PC-3 (cell line): ENCODE data around the gene ATG4A. TPM values are rescaled to one million over a fixed set of nuclear protein-coding genes. Genes with fewer than 3 reads are reported as not detected.

Source experiments
- ATAC-seq: fragments of 200-7000 bp; cut with Tn5 transposase; 2 replicates; pipeline ENCODE4 v1.9.1; 2020; ENCODE audit warnings: mild to moderate bottlenecking, moderate library complexity
- BruUV-seq: library from RNA; stranded (reverse); fragments of 400-500 nt; replicated peaks from 2 replicates; lab custom pipeline; 2021; lab: Mats Ljungman, UMichigan
- CTCF ChIA-PET: fragments of 300-600 bp; sonication (Branson Sonifier 250); formaldehyde crosslinking; loops from one replicate; lab custom pipeline; 2022; ENCODE audit warnings: antibody characterized with exemption; lab: Charles Lee
- POLR2A ChIA-PET: fragments of 300-600 bp; sonication (Branson Sonifier 250); formaldehyde crosslinking; loops from one replicate; lab custom pipeline; 2022; ENCODE audit warnings: antibody characterized with exemption; ENCODE audit not compliant: unreplicated experiment; lab: Charles Lee
- DNase-seq: peaks from one replicate; pipeline ENCODE4 v3.0.0-alpha.2; 2015
- H2AFZ ChIP-seq: fragments of 300-600 bp; sonication (generic); 2 replicates; pipeline ENCODE4 v1.6.0; 2016; ENCODE audit warnings: antibody characterized with exemption, low read length
- H3F3A ChIP-seq: fragments of 300-600 bp; sonication (generic); one replicate; pipeline ENCODE4 v1.6.0; 2017; ENCODE audit warnings: antibody characterized with exemption, low read length, control low read depth, mild to moderate bottlenecking; ENCODE audit not compliant: unreplicated experiment
- H3K27ac ChIP-seq: fragments of 300-600 bp; sonication (generic); 2 replicates; pipeline ENCODE4 v1.5.1; 2016; ENCODE audit warnings: mild to moderate bottlenecking, low read length
- H3K27me3 ChIP-seq: fragments of 300-600 bp; sonication (generic); 2 replicates; pipeline ENCODE4 v1.6.1; 2016; ENCODE audit warnings: low read length, mixed read lengths
- H3K36me3 ChIP-seq: fragments of 300-600 bp; sonication (generic); 2 replicates; pipeline ENCODE4 v1.6.1; 2016; ENCODE audit warnings: low read depth, mixed run types, low read length, mixed read lengths
- H3K4me1 ChIP-seq: fragments of 300-600 bp; sonication (generic); 2 replicates; pipeline ENCODE4 v1.5.1; 2016; ENCODE audit warnings: low read length; ENCODE audit not compliant: insufficient read depth
- H3K4me2 ChIP-seq: fragments of 300-600 bp; sonication (generic); 2 replicates; pipeline ENCODE4 v1.6.0; 2016; ENCODE audit warnings: low read length
- H3K4me3 ChIP-seq: fragments of 300-600 bp; sonication (generic); 2 replicates; pipeline ENCODE4 v1.5.1; 2016; ENCODE audit warnings: mild to moderate bottlenecking, low read length, mixed read lengths
- H3K79me2 ChIP-seq: fragments of 300-600 bp; sonication (generic); 2 replicates; pipeline ENCODE4 v1.6.1; 2017; ENCODE audit warnings: low read length, mixed read lengths
- H3K9ac ChIP-seq: fragments of 300-600 bp; sonication (generic); 2 replicates; pipeline ENCODE4 v1.6.0; 2016; ENCODE audit warnings: mild to moderate bottlenecking, low read length
- H3K9me2 ChIP-seq: fragments of 300-600 bp; sonication (generic); replicated peaks from 2 replicates; pipeline ENCODE4 v1.6.1; 2016; ENCODE audit warnings: mixed run types, low read length, mixed read lengths
- H3K9me3 ChIP-seq: fragments of 300-600 bp; sonication (generic); 2 replicates; pipeline ENCODE4 v1.6.1; 2016; ENCODE audit warnings: low read length, mixed read lengths
- H4K20me1 ChIP-seq: fragments of 300-600 bp; sonication (generic); 2 replicates; pipeline ENCODE4 v1.6.1; 2016; ENCODE audit warnings: low read length, mixed read lengths
- EZH2 ChIP-seq: fragments of 300-600 bp; sonication (generic); IDR thresholded peaks from one replicate; pipeline ENCODE4 v1.6.1; 2017; ENCODE audit warnings: antibody characterized with exemption, mild to moderate bottlenecking, low read length; ENCODE audit not compliant: unreplicated experiment
- EZH2phosphoT487 ChIP-seq: fragments of 300-600 bp; sonication (generic); IDR thresholded peaks from 2 replicates; pipeline ENCODE4 v1.6.1; 2018; ENCODE audit warnings: mild to moderate bottlenecking, antibody characterized with exemption, low read length, borderline replicate concordance
- intact Hi-C: fragments of 100-400 bp; cut with micrococcal nuclease; formaldehyde crosslinking; loops from 2 replicates; pipeline ENCODE4 v1.9.0; 2023
- total RNA-seq: library from RNA; depleted of rRNA; stranded (reverse); fragments of >200 nt; gene quantifications from 2 replicates; pipeline ENCODE4 v1.2.3, GENCODE V29; 2014
- TF ChIP-seq, protein P1 (sequence below): fragments of 300-600 bp; sonication (generic); conservative IDR thresholded peaks from 2 replicates; pipeline ENCODE4 v1.5.1; 2017; ENCODE audit warnings: antibody characterized with exemption, low read depth, mild to moderate bottlenecking, low read length

Gene ATG4A
- total RNA-seq, 1 experiment from 2014 or later = 15.0 TPM

- no peaks in the 10 kb centered on the region for H3K27me3 ChIP-seq
- POLR2A ChIA-PET = no interaction called here
- H3K79me2 ChIP-seq = no peaks in the 10 kb centered on the region
- TF ChIP-seq EZH2phosphoT487 (no peak), EZH2 (no peak)
- TF ChIP-seq, protein P1, sequence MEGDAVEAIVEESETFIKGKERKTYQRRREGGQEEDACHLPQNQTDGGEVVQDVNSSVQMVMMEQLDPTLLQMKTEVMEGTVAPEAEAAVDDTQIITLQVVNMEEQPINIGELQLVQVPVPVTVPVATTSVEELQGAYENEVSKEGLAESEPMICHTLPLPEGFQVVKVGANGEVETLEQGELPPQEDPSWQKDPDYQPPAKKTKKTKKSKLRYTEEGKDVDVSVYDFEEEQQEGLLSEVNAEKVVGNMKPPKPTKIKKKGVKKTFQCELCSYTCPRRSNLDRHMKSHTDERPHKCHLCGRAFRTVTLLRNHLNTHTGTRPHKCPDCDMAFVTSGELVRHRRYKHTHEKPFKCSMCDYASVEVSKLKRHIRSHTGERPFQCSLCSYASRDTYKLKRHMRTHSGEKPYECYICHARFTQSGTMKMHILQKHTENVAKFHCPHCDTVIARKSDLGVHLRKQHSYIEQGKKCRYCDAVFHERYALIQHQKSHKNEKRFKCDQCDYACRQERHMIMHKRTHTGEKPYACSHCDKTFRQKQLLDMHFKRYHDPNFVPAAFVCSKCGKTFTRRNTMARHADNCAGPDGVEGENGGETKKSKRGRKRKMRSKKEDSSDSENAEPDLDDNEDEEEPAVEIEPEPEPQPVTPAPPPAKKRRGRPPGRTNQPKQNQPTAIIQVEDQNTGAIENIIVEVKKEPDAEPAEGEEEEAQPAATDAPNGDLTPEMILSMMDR = no peak
- H3K9me3 ChIP-seq = no peaks in the 10 kb centered on the region
- CTCF ChIA-PET = no interaction called here
- no peaks in the 10 kb centered on the region for H3K9me2 ChIP-seq
- intact Hi-C loops = no loop called here
- H3K9ac ChIP-seq = no peak overlapping the region
- DNase-seq (no peak), ATAC-seq (no peak)
- no peaks in the 10 kb centered on the region for H3K4me1 ChIP-seq
- no peak overlapping the region for H3K4me2 ChIP-seq
- H3F3A ChIP-seq = no peaks in the 10 kb centered on the region
- H4K20me1 ChIP-seq = no peaks in the 10 kb centered on the region
- H3K36me3 ChIP-seq = no peaks in the 10 kb centered on the region
- H3K27ac ChIP-seq = no peak overlapping the region
- no peak overlapping the region for H2AFZ ChIP-seq
- BruUV-seq = no TSS peak
- no peak overlapping the region for H3K4me3 ChIP-seq
Measured at GRCh38 chrX:108059801-108060200, 31.8 kb upstream of the ATG4A start.

DNA sequence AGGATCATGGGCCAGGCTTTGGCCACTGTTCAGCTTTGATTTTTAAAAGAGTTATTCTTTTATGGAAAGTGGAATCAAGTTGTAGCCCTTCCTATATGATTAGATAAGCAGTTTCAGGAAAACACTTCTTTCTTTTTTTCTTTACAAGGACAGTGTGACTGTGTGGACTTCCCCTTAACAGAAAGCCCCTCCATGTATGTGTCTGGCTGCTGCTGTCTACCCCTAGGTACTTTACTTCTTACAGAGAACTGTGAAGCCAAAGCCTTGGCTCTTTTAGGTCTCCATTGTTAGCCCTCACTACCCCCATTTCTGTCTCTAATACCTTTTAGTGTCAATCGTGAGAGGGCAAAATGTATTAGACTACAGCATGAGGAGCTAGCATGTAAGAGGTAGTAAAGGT is 27.6 kb upstream of the ATG4A start:
- ChIA-PET POLR2A (no interaction called here), CTCF (no interaction called here)
- no peak overlapping the region for H3K4me3 ChIP-seq
- no peaks in the 10 kb centered on the region for H3K9me3 ChIP-seq
- H4K20me1 ChIP-seq = no peaks in the 10 kb centered on the region
- no peak overlapping the region for H3K27ac ChIP-seq
- ATAC-seq = no peak
- H2AFZ ChIP-seq = no peak overlapping the region
- no peaks in the 10 kb centered on the region for H3K4me1 ChIP-seq
- no peaks in the 10 kb centered on the region for H3F3A ChIP-seq
- DNase-seq = no peak
- intact Hi-C loops = no loop called here
- BruUV-seq = no TSS peak
- no peaks in the 10 kb centered on the region for H3K79me2 ChIP-seq
- no peaks in the 10 kb centered on the region for H3K36me3 ChIP-seq
- no peaks in the 10 kb centered on the region for H3K27me3 ChIP-seq
- no peaks in the 10 kb centered on the region for H3K9me2 ChIP-seq
- no peak overlapping the region for H3K9ac ChIP-seq
- no peak overlapping the region for H3K4me2 ChIP-seq
- TF ChIP-seq, protein P1 = no peak
- TF ChIP-seq EZH2 = no peak
- no peak for TF ChIP-seq EZH2phosphoT487

DNA sequence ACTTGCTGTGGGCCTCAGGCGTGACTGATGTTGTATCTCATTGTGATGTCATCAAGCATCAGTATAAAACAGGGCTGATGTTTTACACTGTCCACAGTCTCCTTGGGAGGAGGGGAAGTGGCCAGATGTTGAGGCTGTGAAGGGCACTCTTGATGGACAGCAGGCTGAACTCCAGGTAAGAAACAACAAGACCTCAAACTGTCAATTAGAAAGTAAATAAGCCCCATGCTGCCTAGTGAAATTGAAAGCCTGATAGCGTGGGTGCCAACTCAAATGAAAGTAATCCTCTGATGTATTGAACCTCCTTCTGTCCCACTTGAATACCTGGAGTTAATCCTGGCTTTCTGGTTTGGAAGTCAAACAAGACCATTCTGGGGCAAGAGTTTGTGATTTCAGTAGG is 27.0 kb upstream of the ATG4A start:
- no peak for DNase-seq
- intact Hi-C loops = no loop called here

More for the DNA sequence above, 27.0 kb upstream of the ATG4A start:
- H3K4me2 ChIP-seq = no peak overlapping the region
- no peaks in the 10 kb centered on the region for H3K9me3 ChIP-seq
- no peak overlapping the region for H3K4me3 ChIP-seq
- no peak overlapping the region for H3K27ac ChIP-seq
- no peak for ATAC-seq
- TF ChIP-seq, protein P1 = no peak
- TF ChIP-seq EZH2phosphoT487 (no peak), EZH2 (no peak)
- H3K79me2 ChIP-seq = no peaks in the 10 kb centered on the region
- no peaks in the 10 kb centered on the region for H3K9me2 ChIP-seq
- no peaks in the 10 kb centered on the region for H3K4me1 ChIP-seq
- H3K9ac ChIP-seq = no peak overlapping the region
- H2AFZ ChIP-seq = no peak overlapping the region
- POLR2A ChIA-PET = no interaction called here
- CTCF ChIA-PET = no interaction called here
- H3K27me3 ChIP-seq = no peaks in the 10 kb centered on the region
- H3F3A ChIP-seq = no peaks in the 10 kb centered on the region
- BruUV-seq = no TSS peak
- H4K20me1 ChIP-seq = no peaks in the 10 kb centered on the region
- no peaks in the 10 kb centered on the region for H3K36me3 ChIP-seq
